OCI-LY1 (cell line): ENCODE results near the gene LAMC3.

ENCODE experiments used
- H2AFZ ChIP-seq: fragments of 200-600 bp; sonication (generic), shearing (Covaris generic); 2 replicates; pipeline ENCODE4 v1.6.0; 2014; ENCODE audit warnings: antibody characterized with exemption, mild to moderate bottlenecking, low read length
- H3F3A ChIP-seq: fragments of 200-600 bp; sonication (generic), shearing (Covaris generic); 2 replicates; pipeline ENCODE4 v1.6.0; 2014; ENCODE audit warnings: mild to moderate bottlenecking, antibody characterized with exemption, low read length, moderate library complexity; ENCODE audit not compliant: insufficient read depth
- H3K27ac ChIP-seq: fragments of 200-600 bp; sonication (generic); 2 replicates; pipeline ENCODE4 v1.5.1; 2014; ENCODE audit warnings: low read length, mixed run types, mild to moderate bottlenecking, low read depth; ENCODE audit not compliant: poor library complexity, severe bottlenecking
- H3K27me3 ChIP-seq: fragments of 200-600 bp; sonication (generic); 2 replicates; pipeline ENCODE4 v1.6.0; 2014; ENCODE audit warnings: antibody characterized with exemption, mild to moderate bottlenecking, low read length, moderate library complexity; ENCODE audit not compliant: insufficient read depth
- H3K36me3 ChIP-seq: fragments of 200-600 bp; sonication (generic); 2 replicates; pipeline ENCODE4 v1.6.1; 2014; ENCODE audit warnings: mild to moderate bottlenecking, antibody characterized with exemption, low read length, moderate library complexity, mixed read lengths; ENCODE audit not compliant: insufficient read depth
- H3K4me1 ChIP-seq: fragments of 200-600 bp; sonication (generic); 2 replicates; pipeline ENCODE4 v1.5.1; 2014; ENCODE audit warnings: mild to moderate bottlenecking, low read length, moderate library complexity; ENCODE audit not compliant: insufficient read depth, severe bottlenecking
- H3K4me2 ChIP-seq: fragments of 200-600 bp; sonication (generic), shearing (Covaris generic); 2 replicates; pipeline ENCODE4 v1.6.1; 2014; ENCODE audit warnings: low read length
- H3K4me3 ChIP-seq: fragments of 200-600 bp; sonication (generic); 2 replicates; pipeline ENCODE4 v1.5.1; 2014; ENCODE audit warnings: low read length, low read depth, mild to moderate bottlenecking, mixed read lengths; ENCODE audit not compliant: poor library complexity, severe bottlenecking
- H3K79me2 ChIP-seq: fragments of 200-600 bp; shearing (Covaris generic); 2 replicates; pipeline ENCODE4 v1.6.1; 2016; ENCODE audit warnings: mixed run types, low read length, mixed read lengths; ENCODE audit not compliant: insufficient read depth
- H3K9ac ChIP-seq: fragments of 200-600 bp; sonication (generic), shearing (Covaris generic); 2 replicates; pipeline ENCODE4 v1.6.1; 2014; ENCODE audit warnings: mild to moderate bottlenecking, low read length, mixed read lengths
- H3K9me2 ChIP-seq: fragments of 200-600 bp; sonication (generic), shearing (Covaris generic); 2 replicates; pipeline ENCODE4 v1.6.1; 2014; ENCODE audit warnings: low read depth, mild to moderate bottlenecking, low read length, mixed read lengths
- H3K9me3 ChIP-seq: fragments of 200-600 bp; shearing (Covaris generic); 2 replicates; pipeline ENCODE4 v1.6.1; 2014; ENCODE audit warnings: low read length, mixed read lengths
- H4K20me1 ChIP-seq: fragments of 200-600 bp; sonication (generic), shearing (Covaris generic); 2 replicates; pipeline ENCODE4 v1.6.0; 2016; ENCODE audit warnings: mild to moderate bottlenecking, low read length; ENCODE audit not compliant: insufficient read depth
- EZH2 ChIP-seq: fragments of 200-600 bp; sonication (generic), shearing (Covaris generic); IDR thresholded peaks from 2 replicates; pipeline ENCODE4 v1.8.0; 2017; ENCODE audit warnings: borderline replicate concordance, mixed run types, mild to moderate bottlenecking, antibody characterized with exemption, low read length, moderate library complexity, mixed read lengths
- TF ChIP-seq, protein P1 (sequence below): fragments of 200-600 bp; sonication (generic), shearing (Covaris generic); IDR thresholded peaks from 2 replicates; pipeline ENCODE4 v1.5.1; 2017; ENCODE audit warnings: mild to moderate bottlenecking, antibody characterized with exemption, low read length, moderate library complexity, mixed read lengths

The LAMC3 gene

DNA sequence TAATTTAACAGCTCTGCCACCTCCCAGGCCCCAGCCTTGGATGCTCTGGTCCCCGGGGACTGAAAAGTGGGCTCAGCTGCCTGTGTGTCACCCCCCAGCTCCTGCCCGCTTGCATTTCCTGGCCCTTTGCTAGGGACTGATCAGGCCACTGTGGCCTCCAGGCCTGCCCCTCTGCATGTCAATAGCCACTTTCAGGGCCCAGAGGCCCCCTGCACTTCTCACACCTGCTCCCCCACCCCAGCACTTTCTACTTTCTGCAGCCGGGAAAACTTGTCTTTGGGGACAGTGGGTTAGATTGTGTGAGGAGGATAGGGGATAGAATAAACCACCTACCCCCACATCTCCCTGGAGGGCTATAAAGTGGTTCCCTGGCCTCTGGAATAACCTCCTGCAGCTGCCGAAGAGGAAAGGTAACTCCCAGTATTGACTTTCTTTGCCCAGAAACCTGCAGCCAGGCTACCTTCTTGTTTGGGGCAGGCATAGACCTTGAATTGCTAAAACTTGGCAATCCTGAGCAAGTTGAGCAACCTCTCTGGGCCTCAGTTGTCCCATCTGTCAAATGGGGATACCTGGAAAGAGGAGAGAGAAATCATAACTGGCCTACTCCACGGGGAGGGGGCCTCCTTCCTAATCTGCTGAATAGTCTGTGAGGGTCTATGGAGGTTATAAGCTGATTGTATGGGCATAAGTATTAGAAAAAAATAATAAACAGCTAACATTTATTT lies 95.2 kb downstream of the LAMC3 start:
- Histone ChIP-seq H3F3A (no peaks in the 10 kb centered on the region), H3K4me2 (no peak overlapping the region), H3K79me2 (no peaks in the 10 kb centered on the region), H3K9me2 (no peaks in the 10 kb centered on the region), H3K27ac (no peak overlapping the region), H3K36me3 (no peaks in the 10 kb centered on the region), H3K4me3 (no peak overlapping the region), H2AFZ (no peak overlapping the region), H3K9ac (no peak overlapping the region), H3K9me3 (no peaks in the 10 kb centered on the region), H3K4me1 (no peaks in the 10 kb centered on the region), H4K20me1 (no peaks in the 10 kb centered on the region), H3K27me3 (no peaks in the 10 kb centered on the region)
- TF ChIP-seq, protein P1, sequence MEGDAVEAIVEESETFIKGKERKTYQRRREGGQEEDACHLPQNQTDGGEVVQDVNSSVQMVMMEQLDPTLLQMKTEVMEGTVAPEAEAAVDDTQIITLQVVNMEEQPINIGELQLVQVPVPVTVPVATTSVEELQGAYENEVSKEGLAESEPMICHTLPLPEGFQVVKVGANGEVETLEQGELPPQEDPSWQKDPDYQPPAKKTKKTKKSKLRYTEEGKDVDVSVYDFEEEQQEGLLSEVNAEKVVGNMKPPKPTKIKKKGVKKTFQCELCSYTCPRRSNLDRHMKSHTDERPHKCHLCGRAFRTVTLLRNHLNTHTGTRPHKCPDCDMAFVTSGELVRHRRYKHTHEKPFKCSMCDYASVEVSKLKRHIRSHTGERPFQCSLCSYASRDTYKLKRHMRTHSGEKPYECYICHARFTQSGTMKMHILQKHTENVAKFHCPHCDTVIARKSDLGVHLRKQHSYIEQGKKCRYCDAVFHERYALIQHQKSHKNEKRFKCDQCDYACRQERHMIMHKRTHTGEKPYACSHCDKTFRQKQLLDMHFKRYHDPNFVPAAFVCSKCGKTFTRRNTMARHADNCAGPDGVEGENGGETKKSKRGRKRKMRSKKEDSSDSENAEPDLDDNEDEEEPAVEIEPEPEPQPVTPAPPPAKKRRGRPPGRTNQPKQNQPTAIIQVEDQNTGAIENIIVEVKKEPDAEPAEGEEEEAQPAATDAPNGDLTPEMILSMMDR: no peak
- no peak for TF ChIP-seq EZH2

DNA sequence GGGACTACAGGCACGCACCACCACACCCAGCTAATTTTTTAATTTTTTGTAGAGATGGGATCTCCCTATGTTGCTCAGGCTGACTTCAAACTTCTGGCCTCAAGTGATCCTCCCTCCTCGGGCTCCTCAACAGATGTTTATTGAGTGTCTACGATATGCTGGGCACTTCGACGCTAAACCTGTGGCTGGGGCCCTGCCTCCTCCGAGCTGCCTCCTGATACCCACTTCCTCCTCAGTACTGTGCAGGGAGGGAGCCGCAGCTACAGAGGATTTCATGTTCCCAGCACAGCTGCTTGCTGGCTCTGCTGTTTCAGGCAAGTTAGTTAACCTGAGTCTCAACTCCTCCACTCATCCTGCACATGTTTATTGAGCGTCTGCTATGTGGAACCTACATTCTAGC lies 97.0 kb downstream of the LAMC3 start:
- TF ChIP-seq EZH2: no peak
- TF ChIP-seq, protein P1: no peak
- H3K36me3 ChIP-seq: no peaks in the 10 kb centered on the region
- no peaks in the 10 kb centered on the region for H3K9me2 ChIP-seq
- no peak overlapping the region for H2AFZ ChIP-seq
- H3K79me2 ChIP-seq: no peaks in the 10 kb centered on the region
- H3K27me3 ChIP-seq: no peaks in the 10 kb centered on the region
- no peak overlapping the region for H3K4me3 ChIP-seq
- H3K27ac ChIP-seq: no peak overlapping the region
- H3F3A ChIP-seq: no peaks in the 10 kb centered on the region
- no peak overlapping the region for H3K4me2 ChIP-seq
- no peaks in the 10 kb centered on the region for H3K4me1 ChIP-seq
- H3K9me3 ChIP-seq: no peaks in the 10 kb centered on the region
- no peak overlapping the region for H3K9ac ChIP-seq
- H4K20me1 ChIP-seq: no peaks in the 10 kb centered on the region

DNA sequence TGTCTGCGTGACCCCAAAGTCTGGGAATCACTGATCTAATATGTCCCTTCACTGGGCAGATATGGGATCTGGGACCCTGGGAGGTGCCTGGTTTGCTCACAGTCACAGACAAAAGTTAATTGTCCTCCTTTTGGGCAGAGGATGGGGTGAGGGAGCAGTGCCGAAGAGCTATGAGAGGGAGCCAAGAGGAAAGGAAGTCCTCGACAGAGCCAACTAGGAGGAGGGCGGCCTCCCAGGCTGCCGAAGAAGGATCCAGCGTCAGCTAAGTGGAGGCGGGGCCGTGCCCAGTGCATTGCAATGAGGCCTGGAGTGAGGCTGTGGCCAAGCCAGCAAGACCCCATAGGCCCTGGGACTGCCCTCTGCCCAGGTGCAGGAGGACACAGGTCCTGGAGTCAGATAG lies 98.8 kb downstream of the LAMC3 start:
- TF ChIP-seq, protein P1: no peak
- TF ChIP-seq EZH2: no peak
- Histone ChIP-seq H3K27ac (no peak overlapping the region), H3K9me3 (no peaks in the 10 kb centered on the region), H3K4me1 (no peaks in the 10 kb centered on the region), H3K4me2 (no peak overlapping the region), H3K9ac (no peak overlapping the region), H3K27me3 (peaks cover 3% of the 10 kb centered on the region; the same call in 1 of the 2 replicates), H3K4me3 (no peak overlapping the region), H3F3A (no peaks in the 10 kb centered on the region), H2AFZ (no peak overlapping the region), H3K9me2 (no peaks in the 10 kb centered on the region), H3K79me2 (no peaks in the 10 kb centered on the region), H3K36me3 (no peaks in the 10 kb centered on the region), H4K20me1 (no peaks in the 10 kb centered on the region)
